ENCODE results near the gene SUPT6H. TPM values are rescaled to one million over a fixed set of nuclear protein-coding genes. Genes with fewer than 3 reads are reported as not detected.

The SUPT6H gene
- polyA plus RNA-seq, 1 of the 3 experiments (the other 2 are of a cell fraction), result 26.9 TPM

GRCh38 chr17:28716740-28717577 is 55.0 kb downstream of the SUPT6H start:
- CTCF ChIA-PET, result interaction anchor here (1.5 kb wide), 2 partner anchors 9 to 47 kb away, joined by 3 to 12 read pairs; partner anchors contain the start of gene TLCD1
- Histone ChIP-seq H2AFZ (ENCODE audit: low read depth) (no peak overlapping the region), H3K79me2 (ENCODE audit: insufficient read depth) (peaks cover 23% of the 10 kb centered on the region), H4K20me1 (ENCODE audit: insufficient read depth) (peaks cover 13% of the 10 kb centered on the region), H3K9me3 (no peaks in the 10 kb centered on the region), H3K9ac (no peak overlapping the region), H3K4me3 (ENCODE audit: low read depth in 2 of 2, low read length in 1 of 2) (no peak overlapping the region), H3K4me2 (no peak overlapping the region), H3K9me2 (no peaks in the 10 kb centered on the region), H3K27me3 (ENCODE audit: insufficient read depth) (no peaks in the 10 kb centered on the region), H3K36me3 (replicated peaks in 1 of 2; ENCODE audit: control insufficient read depth in 1 of 2, insufficient read depth in 2 of 2, low read length in 1 of 2) (peaks cover 9 to 18% of the 10 kb centered on the region in 2 experiments), H3K27ac (ENCODE audit: low read depth in 2 of 2, low read length in 1 of 2) (no peak overlapping the region), H3F3A (replicated peaks; ENCODE audit: insufficient read depth) (peaks cover 28% of the 10 kb centered on the region), H3K4me1 (ENCODE audit: control insufficient read depth in 1 of 2, insufficient read depth in 2 of 2, low read depth in 1 of 2, low read length in 1 of 2) (peaks cover 0 to 5% of the 10 kb centered on the region in 2 experiments; a peak in 2 of 4 replicates)
- no peak for TF ChIP-seq USF2 (IDR thresholded peaks at IDR 0.05; ENCODE audit: borderline replicate concordance, low read depth, low read length)
- no peak for TF ChIP-seq RCOR1 (IDR thresholded peaks at IDR 0.05; ENCODE audit: low read length)
- TF ChIP-seq RFX5 (IDR thresholded peaks at IDR 0.05; ENCODE audit: low read length), result no peak
- no peak for TF ChIP-seq PBX3 (IDR thresholded peaks at IDR 0.05)
- no peak for TF ChIP-seq TCF12 (IDR thresholded peaks at IDR 0.05)
- TF ChIP-seq GATA2 (CRISPR knock-in tag; IDR thresholded peaks at IDR 0.05), result no peak
- TF ChIP-seq RXRA (IDR thresholded peaks at IDR 0.05; ENCODE audit: borderline replicate concordance, low read depth), result no peak
- no peak for TF ChIP-seq YY1 (IDR thresholded peaks at IDR 0.05; ENCODE audit: low read depth)
- no peak for TF ChIP-seq SMC3 (IDR thresholded peaks at IDR 0.05; ENCODE audit: low read depth, low read length)
- no peak for TF ChIP-seq TEAD4 (IDR thresholded peaks at IDR 0.05; ENCODE audit: borderline replicate concordance, insufficient read depth)
- no peak for TF ChIP-seq MEF2A (IDR thresholded peaks at IDR 0.05; ENCODE audit: borderline replicate concordance, low read depth)
- no peak for TF ChIP-seq ELF1 (IDR thresholded peaks at IDR 0.05)
- no peak for TF ChIP-seq EZH2phosphoT487 (IDR thresholded peaks at IDR 0.05; ENCODE audit: borderline replicate concordance, low read depth)
- no peak for TF ChIP-seq ZBTB33 (IDR thresholded peaks at IDR 0.05; ENCODE audit: borderline replicate concordance, low read depth)
- TF ChIP-seq TAF1 (IDR thresholded peaks at IDR 0.05; ENCODE audit: borderline replicate concordance, low read depth, low read length), result no peak
- no peak for TF ChIP-seq CHD2 (IDR thresholded peaks at IDR 0.05; ENCODE audit: low read length, partially characterized antibody)
- TF ChIP-seq FOXJ3 (CRISPR knock-in tag; IDR thresholded peaks at IDR 0.05), result no peak
- no peak for TF ChIP-seq SIN3A (IDR thresholded peaks at IDR 0.05; ENCODE audit: borderline replicate concordance, low read depth, low read length)
- no peak for TF ChIP-seq MAX (IDR thresholded peaks at IDR 0.05; ENCODE audit: low read depth)
- POLR2A ChIA-PET, result no interaction called here
- DNase-seq, result no peak
- WGBS (ENCODE audit: low lambda C conversion rate), result 85% methylated on average over 49 of the region's 63 CpGs
